Measurements from ENCODE around the gene FAM83D.

FAM83D gene

GRCh38 chr20:38895098-38895949 lies 30.9 kb upstream of the FAM83D start:
- DNase-seq (ENCODE audit: low read depth) = no peak

GRCh38 chr20:38896009-38896594 lies 30.1 kb upstream of the FAM83D start:
- DNase-seq (ENCODE audit: low read depth) = no peak

- no peak for DNase-seq (ENCODE audit: low read depth)
Measured at GRCh38 chr20:38897267-38897666, 28.9 kb upstream of the FAM83D start.

GRCh38 chr20:38900606-38901005 lies 25.6 kb upstream of the FAM83D start:
- DNase-seq (ENCODE audit: low read depth) = no peak

- no peak for DNase-seq (ENCODE audit: low read depth)
Measured at GRCh38 chr20:38902601-38903000, 23.6 kb upstream of the FAM83D start.

GRCh38 chr20:38903335-38903734 lies 22.9 kb upstream of the FAM83D start:
- DNase-seq (ENCODE audit: low read depth) = no peak

- DNase-seq (ENCODE audit: low read depth) = peak; percentile 35
Measured at GRCh38 chr20:38905375-38905774, 20.8 kb upstream of the FAM83D start.

GRCh38 chr20:38907918-38908677 lies 18.1 kb upstream of the FAM83D start:
- DNase-seq (ENCODE audit: low read depth) = no peak

- no peak for DNase-seq (ENCODE audit: low read depth)
Measured at GRCh38 chr20:38915355-38915754, 10.9 kb upstream of the FAM83D start.

- DNase-seq (ENCODE audit: low read depth) = no peak
Measured at GRCh38 chr20:38917657-38918056, 8.6 kb upstream of the FAM83D start.

- DNase-seq (ENCODE audit: low read depth) = no peak
Measured at GRCh38 chr20:38918172-38918571, 8.0 kb upstream of the FAM83D start.

- DNase-seq (ENCODE audit: low read depth) = no peak
Measured at GRCh38 chr20:38919683-38920082, 6.5 kb upstream of the FAM83D start.

GRCh38 chr20:38920411-38920810 lies 5.8 kb upstream of the FAM83D start:
- no peak for DNase-seq (ENCODE audit: low read depth)

GRCh38 chr20:38920851-38921250 lies 5.4 kb upstream of the FAM83D start:
- no peak for DNase-seq (ENCODE audit: low read depth)

- DNase-seq (ENCODE audit: low read depth) = no peak
Measured at GRCh38 chr20:38924718-38925117, 1.5 kb upstream of the FAM83D start.

- peak; percentile 22 for DNase-seq (ENCODE audit: low read depth)
Measured at GRCh38 chr20:38926934-38927616, 858 bp downstream of the FAM83D start.

- DNase-seq (ENCODE audit: low read depth) = no peak
Measured at GRCh38 chr20:38927902-38928578, 1.8 kb downstream of the FAM83D start.

- DNase-seq (ENCODE audit: low read depth) = no peak
Measured at GRCh38 chr20:38930242-38930569, 4.0 kb downstream of the FAM83D start.

GRCh38 chr20:38931984-38932383 lies 5.8 kb downstream of the FAM83D start:
- DNase-seq (ENCODE audit: low read depth) = no peak

GRCh38 chr20:38932457-38933120 lies 6.4 kb downstream of the FAM83D start:
- peak; percentile 83 for DNase-seq (ENCODE audit: low read depth)

- no peak for DNase-seq (ENCODE audit: low read depth)
Measured at GRCh38 chr20:38934530-38934929, 8.3 kb downstream of the FAM83D start.
